Keratinocyte (primary cell): ENCODE measurements around the gene RAB14.

Source experiments
- EZH2 ChIP-seq: IDR thresholded peaks from one replicate; pipeline ENCODE4 v1.6.1; 2012; ENCODE audit warnings: inconsistent platforms, mild to moderate bottlenecking, low read length, moderate library complexity
- TF ChIP-seq, protein P1 (sequence below), 3 experiments: IDR thresholded peaks in 1 of 3; conservative IDR thresholded peaks in 1 of 3; optimal IDR thresholded peaks in 1 of 3; 2 replicates in 2 of 3; 3 replicates in 1 of 3; pipeline versions ENCODE3 to v1.5.1; 2011; ENCODE audit warnings: low read length in 3 of 3, mild to moderate bottlenecking in 3 of 3, moderate library complexity in 2 of 3, control low read depth in 1 of 3, inconsistent platforms in 1 of 3; ENCODE audit not compliant: insufficient read depth in 2 of 3; ENCODE audit errors: extremely low read depth in 1 of 3

DNA sequence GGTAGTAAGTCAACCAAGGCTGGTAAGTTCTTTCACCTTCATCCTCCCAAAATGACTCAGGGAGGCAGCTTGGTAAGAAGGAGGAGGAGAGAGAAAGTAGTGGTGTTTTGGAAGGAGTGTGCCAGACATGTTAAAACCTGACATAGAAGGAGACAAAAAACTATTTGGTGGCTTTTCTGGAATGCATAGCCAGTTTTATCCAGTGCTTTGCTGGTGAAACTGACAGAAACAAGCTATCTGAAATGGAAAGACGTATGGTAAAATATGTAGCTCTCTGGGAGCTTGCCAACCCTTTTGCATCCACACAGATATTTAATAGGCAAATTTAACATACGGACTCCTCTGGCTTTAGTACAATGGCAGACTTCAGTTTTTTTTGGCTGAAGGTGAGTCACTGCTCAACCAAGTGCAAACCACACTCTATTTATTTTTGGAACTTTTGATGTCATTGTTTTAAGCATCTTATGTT is 45.4 kb downstream of the RAB14 start:
- TF ChIP-seq, protein P1, sequence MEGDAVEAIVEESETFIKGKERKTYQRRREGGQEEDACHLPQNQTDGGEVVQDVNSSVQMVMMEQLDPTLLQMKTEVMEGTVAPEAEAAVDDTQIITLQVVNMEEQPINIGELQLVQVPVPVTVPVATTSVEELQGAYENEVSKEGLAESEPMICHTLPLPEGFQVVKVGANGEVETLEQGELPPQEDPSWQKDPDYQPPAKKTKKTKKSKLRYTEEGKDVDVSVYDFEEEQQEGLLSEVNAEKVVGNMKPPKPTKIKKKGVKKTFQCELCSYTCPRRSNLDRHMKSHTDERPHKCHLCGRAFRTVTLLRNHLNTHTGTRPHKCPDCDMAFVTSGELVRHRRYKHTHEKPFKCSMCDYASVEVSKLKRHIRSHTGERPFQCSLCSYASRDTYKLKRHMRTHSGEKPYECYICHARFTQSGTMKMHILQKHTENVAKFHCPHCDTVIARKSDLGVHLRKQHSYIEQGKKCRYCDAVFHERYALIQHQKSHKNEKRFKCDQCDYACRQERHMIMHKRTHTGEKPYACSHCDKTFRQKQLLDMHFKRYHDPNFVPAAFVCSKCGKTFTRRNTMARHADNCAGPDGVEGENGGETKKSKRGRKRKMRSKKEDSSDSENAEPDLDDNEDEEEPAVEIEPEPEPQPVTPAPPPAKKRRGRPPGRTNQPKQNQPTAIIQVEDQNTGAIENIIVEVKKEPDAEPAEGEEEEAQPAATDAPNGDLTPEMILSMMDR (optimal IDR thresholded peaks at IDR 0.05 in 1 of 3, IDR thresholded peaks at IDR 0.05 in 1 of 3, conservative IDR thresholded peaks at IDR 0.05 in 1 of 3; ENCODE audit: extremely low read depth in 1 of 3, insufficient read depth in 2 of 3, low read length in 3 of 3): no peak
- no peak for TF ChIP-seq EZH2
